ENCODE results near the gene CLTB.

GRCh38 chr5:176454724-176455394 lies 38.5 kb upstream of the CLTB start:
- TF ChIP-seq, protein P1, sequence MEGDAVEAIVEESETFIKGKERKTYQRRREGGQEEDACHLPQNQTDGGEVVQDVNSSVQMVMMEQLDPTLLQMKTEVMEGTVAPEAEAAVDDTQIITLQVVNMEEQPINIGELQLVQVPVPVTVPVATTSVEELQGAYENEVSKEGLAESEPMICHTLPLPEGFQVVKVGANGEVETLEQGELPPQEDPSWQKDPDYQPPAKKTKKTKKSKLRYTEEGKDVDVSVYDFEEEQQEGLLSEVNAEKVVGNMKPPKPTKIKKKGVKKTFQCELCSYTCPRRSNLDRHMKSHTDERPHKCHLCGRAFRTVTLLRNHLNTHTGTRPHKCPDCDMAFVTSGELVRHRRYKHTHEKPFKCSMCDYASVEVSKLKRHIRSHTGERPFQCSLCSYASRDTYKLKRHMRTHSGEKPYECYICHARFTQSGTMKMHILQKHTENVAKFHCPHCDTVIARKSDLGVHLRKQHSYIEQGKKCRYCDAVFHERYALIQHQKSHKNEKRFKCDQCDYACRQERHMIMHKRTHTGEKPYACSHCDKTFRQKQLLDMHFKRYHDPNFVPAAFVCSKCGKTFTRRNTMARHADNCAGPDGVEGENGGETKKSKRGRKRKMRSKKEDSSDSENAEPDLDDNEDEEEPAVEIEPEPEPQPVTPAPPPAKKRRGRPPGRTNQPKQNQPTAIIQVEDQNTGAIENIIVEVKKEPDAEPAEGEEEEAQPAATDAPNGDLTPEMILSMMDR (IDR thresholded peaks at IDR 0.05; ENCODE audit: low read depth, low read length): no peak
- no peak for TF ChIP-seq POLR2A (IDR thresholded peaks at IDR 0.05; ENCODE audit: extremely low read depth, insufficient read length)
- TF ChIP-seq, protein P2, sequence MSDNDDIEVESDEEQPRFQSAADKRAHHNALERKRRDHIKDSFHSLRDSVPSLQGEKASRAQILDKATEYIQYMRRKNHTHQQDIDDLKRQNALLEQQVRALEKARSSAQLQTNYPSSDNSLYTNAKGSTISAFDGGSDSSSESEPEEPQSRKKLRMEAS (IDR thresholded peaks at IDR 0.05; ENCODE audit: low read depth, low read length): no peak
- no peak for TF ChIP-seq MYC (IDR thresholded peaks at IDR 0.05; ENCODE audit: low read depth, low read length)

Measured in NB4 (cell line).